GM21360 (cell line): ENCODE data around the gene BCAS1.

Source experiments
- ATAC-seq: cut with Tn5 transposase; IDR thresholded peaks from one replicate; pipeline ENCODE4 v1.9.1; 2021; ENCODE audit warnings: mild to moderate bottlenecking, moderate library complexity; ENCODE audit not compliant: unreplicated experiment

BCAS1 gene

GRCh38 chr20:53966774-53967398, 103.5 kb downstream of the BCAS1 start:
- ATAC-seq: no peak

- ATAC-seq: no peak
Observed at GRCh38 chr20:53964501-53965253, 105.7 kb downstream of the BCAS1 start.

GRCh38 chr20:53964067-53964466, 106.3 kb downstream of the BCAS1 start:
- no peak for ATAC-seq

- ATAC-seq: no peak
Observed at GRCh38 chr20:53963635-53964034, 106.8 kb downstream of the BCAS1 start.

GRCh38 chr20:53962388-53962787, 108.0 kb downstream of the BCAS1 start:
- no peak for ATAC-seq

GRCh38 chr20:53961527-53961926, 108.9 kb downstream of the BCAS1 start:
- no peak for ATAC-seq

GRCh38 chr20:53960579-53961272, 109.7 kb downstream of the BCAS1 start:
- ATAC-seq: no peak

- no peak for ATAC-seq
Observed at GRCh38 chr20:53959911-53960578, 110.3 kb downstream of the BCAS1 start.

GRCh38 chr20:53958260-53958659, 112.1 kb downstream of the BCAS1 start:
- no peak for ATAC-seq

- ATAC-seq: no peak
Observed at GRCh38 chr20:53957451-53958172, 112.8 kb downstream of the BCAS1 start.

GRCh38 chr20:53956013-53956715, 114.2 kb downstream of the BCAS1 start:
- ATAC-seq: no peak

- ATAC-seq: no peak
Observed at GRCh38 chr20:53954723-53955658, 115.4 kb downstream of the BCAS1 start.

- ATAC-seq: no peak
Observed at GRCh38 chr20:53952528-53953096, 117.8 kb downstream of the BCAS1 start.

- no peak for ATAC-seq
Observed at GRCh38 chr20:53950578-53950977, 119.8 kb downstream of the BCAS1 start.

GRCh38 chr20:53950031-53950430, 120.4 kb downstream of the BCAS1 start:
- ATAC-seq: no peak

- ATAC-seq: peak; percentile 66
Observed at GRCh38 chr20:53949319-53949839, 121.0 kb downstream of the BCAS1 start.

GRCh38 chr20:53948383-53949318, 121.7 kb downstream of the BCAS1 start:
- peak; percentile 30 for ATAC-seq
